H1 (cell line): Measurements from ENCODE around the gene GBE1. TPM values are rescaled to one million over a fixed set of nuclear protein-coding genes. Genes with fewer than 3 reads are reported as not detected.

Experiments used
- CTCF ChIA-PET: fragments of 300-600 bp; sonication (Branson Sonifier 250); formaldehyde crosslinking; loops from one replicate; lab custom pipeline; 2021; ENCODE audit not compliant: partially characterized antibody; lab: Charles Lee
- POLR2A ChIA-PET: fragments of 300-600 bp; sonication (Branson Sonifier 250); formaldehyde crosslinking; loops from one replicate; lab custom pipeline; 2021; ENCODE audit warnings: inconsistent platforms; ENCODE audit not compliant: partially characterized antibody; lab: Charles Lee
- DNase-seq, 2 experiments: peaks; one replicate each; pipeline versions ENCODE4 v3.0.0 to v3.0.0-alpha.2; 2010 to 2022; ENCODE audit warnings: low spot score in 2 of 2, low read depth in 1 of 2, mixed read lengths in 1 of 2
- FAIRE-seq: peaks from 2 replicates; lab custom pipeline; 2011; peaks lifted over from hg19 to GRCh38; lab: Jason Lieb, UNC
- H2AFZ ChIP-seq: 2 replicates; pipeline ENCODE4 v1.8.1; 2012; ENCODE audit warnings: low read length, inconsistent platforms
- H2AK5ac ChIP-seq: 2 replicates; pipeline ENCODE4 v1.6.1; 2013; ENCODE audit warnings: low read depth, low read length
- H2BK120ac ChIP-seq: replicated peaks from 2 replicates; pipeline ENCODE3; 2013; ENCODE audit warnings: low read depth, low read length, inconsistent platforms
- H2BK12ac ChIP-seq: 2 replicates; pipeline ENCODE4 v1.6.1; 2013; ENCODE audit warnings: low read depth, low read length
- H2BK15ac ChIP-seq: 2 replicates; pipeline ENCODE4 v1.6.1; 2013; ENCODE audit warnings: low read length
- H2BK20ac ChIP-seq: 2 replicates; pipeline ENCODE4 v1.6.1; 2013; ENCODE audit warnings: low read length
- H2BK5ac ChIP-seq: 2 replicates; pipeline ENCODE4 v1.6.1; 2013; ENCODE audit warnings: low read depth, low read length
- H3K14ac ChIP-seq: 2 replicates; pipeline ENCODE4 v1.6.1; 2013; ENCODE audit warnings: inconsistent platforms; ENCODE audit not compliant: insufficient read length
- H3K18ac ChIP-seq: 2 replicates; pipeline ENCODE4 v1.6.1; 2013; ENCODE audit warnings: low read length; ENCODE audit errors: extremely low read depth
- H3K23ac ChIP-seq: 2 replicates; pipeline ENCODE4 v1.6.1; 2013; ENCODE audit warnings: inconsistent platforms; ENCODE audit not compliant: insufficient read length
- H3K23me2 ChIP-seq: 2 replicates; pipeline ENCODE4 v1.6.1; 2013; ENCODE audit warnings: low read depth, low read length
- H3K27ac ChIP-seq: 2 replicates; pipeline ENCODE4 v1.6.1; 2011; ENCODE audit warnings: low read depth, low read length, inconsistent platforms
- H3K27me3 ChIP-seq, 4 experiments: replicated peaks in 1 of 4; 1 replicate in 1 of 4; 2 replicates in 3 of 4; pipeline versions ENCODE4 v1.6.1 to v1.8.1; 2011 to 2013; ENCODE audit warnings: low read length in 3 of 4, mild to moderate bottlenecking in 3 of 4, inconsistent platforms in 2 of 4, mixed read lengths in 2 of 4, moderate library complexity in 1 of 4; ENCODE audit not compliant: control insufficient read depth in 3 of 4, insufficient read depth in 3 of 4; ENCODE audit errors: extremely low read depth in 1 of 4
- H3K36me3 ChIP-seq, 4 experiments: 2 replicates each; pipeline versions ENCODE4 v1.6.1 to v1.8.1; 2011 to 2013; ENCODE audit warnings: mild to moderate bottlenecking in 4 of 4, low read length in 3 of 4, moderate library complexity in 2 of 4, control low read depth in 1 of 4, inconsistent platforms in 1 of 4; ENCODE audit not compliant: insufficient read depth in 4 of 4, control insufficient read depth in 2 of 4
- H3K4ac ChIP-seq: replicated peaks from 2 replicates; pipeline ENCODE3; 2013; ENCODE audit warnings: low read length, low read depth, mixed read lengths, inconsistent platforms; ENCODE audit not compliant: insufficient read length
- H3K4me1 ChIP-seq, 4 experiments: replicated peaks in 1 of 4; 1 replicate in 1 of 4; 2 replicates in 3 of 4; pipeline versions ENCODE4 v1.6.1 to v1.8.1; 2011 to 2013; ENCODE audit warnings: low read length in 3 of 4, inconsistent platforms in 2 of 4, mixed read lengths in 1 of 4; ENCODE audit not compliant: insufficient read depth in 4 of 4, control insufficient read depth in 3 of 4
- H3K4me2 ChIP-seq, 2 experiments: 2 replicates each; pipeline versions ENCODE4 v1.6.1 to v1.8.1; 2011 to 2013; ENCODE audit warnings: low read depth in 2 of 2, low read length in 2 of 2, control low read depth in 1 of 2, inconsistent platforms in 1 of 2, mild to moderate bottlenecking in 1 of 2; ENCODE audit not compliant: insufficient read depth in 1 of 2
- H3K4me3 ChIP-seq, 4 experiments: fragments of 200-600, 300-600 bp in 1 of 4; sonication (generic), shearing (Covaris generic), sonication (Bioruptor Twin) in 1 of 4; 2 replicates each; pipeline versions ENCODE4 v1.5.1 to v1.8.1; 2011 to 2016; ENCODE audit warnings: low read length in 4 of 4, low read depth in 3 of 4, control low read depth in 2 of 4, inconsistent platforms in 2 of 4, mild to moderate bottlenecking in 2 of 4, mixed read lengths in 1 of 4, moderate library complexity in 1 of 4; ENCODE audit not compliant: insufficient read depth in 2 of 4; ENCODE audit errors: extremely low read depth in 1 of 4
- H3K56ac ChIP-seq: replicated peaks from 2 replicates; pipeline ENCODE3; 2013; ENCODE audit warnings: low read depth, mild to moderate bottlenecking, mixed read lengths, low read length, inconsistent platforms; ENCODE audit not compliant: insufficient read length
- H3K79me1 ChIP-seq: 2 replicates; pipeline ENCODE4 v1.6.1; 2013; ENCODE audit warnings: low read depth, low read length, control low read depth
- H3K79me2 ChIP-seq, 2 experiments: 2 replicates each; pipeline versions ENCODE4 v1.6.1 to v1.8.1; 2012 to 2013; ENCODE audit warnings: low read length in 2 of 2, mild to moderate bottlenecking in 2 of 2, inconsistent platforms in 1 of 2; ENCODE audit not compliant: insufficient read depth in 2 of 2, control insufficient read depth in 1 of 2
- H3K9ac ChIP-seq, 4 experiments: replicated peaks in 1 of 4; 1 replicate in 1 of 4; 2 replicates in 3 of 4; pipeline versions ENCODE4 v1.6.1 to v1.8.1; 2011 to 2013; ENCODE audit warnings: low read depth in 3 of 4, low read length in 3 of 4, control low read depth in 2 of 4, mild to moderate bottlenecking in 2 of 4, moderate library complexity in 2 of 4, inconsistent platforms in 1 of 4; ENCODE audit errors: extremely low read depth in 1 of 4
- H3K9me3 ChIP-seq, 2 experiments: 2 replicates each; pipeline versions ENCODE4 v1.6.1 to v1.8.1; 2012 to 2013; ENCODE audit warnings: mild to moderate bottlenecking in 2 of 2, moderate library complexity in 2 of 2, control low read depth in 1 of 2, inconsistent platforms in 1 of 2, low read depth in 1 of 2, low read length in 1 of 2, mixed read lengths in 1 of 2; ENCODE audit not compliant: insufficient read depth in 2 of 2
- H4K20me1 ChIP-seq, 2 experiments: replicated peaks in 1 of 2; 2 replicates each; pipeline versions ENCODE3 to v1.8.1; 2011 to 2013; ENCODE audit warnings: inconsistent platforms in 2 of 2, low read length in 2 of 2, mild to moderate bottlenecking in 1 of 2; ENCODE audit not compliant: insufficient read depth in 2 of 2, control insufficient read depth in 1 of 2
- H4K5ac ChIP-seq: 2 replicates; pipeline ENCODE4 v1.6.1; 2013; ENCODE audit warnings: low read length, low read depth, mixed read lengths, inconsistent platforms; ENCODE audit not compliant: insufficient read length
- H4K8ac ChIP-seq: 2 replicates; pipeline ENCODE4 v1.8.0; 2013; ENCODE audit warnings: mild to moderate bottlenecking, moderate library complexity, low read length, inconsistent platforms; ENCODE audit not compliant: insufficient read depth; ENCODE audit errors: extremely low read depth
- H4K91ac ChIP-seq: replicated peaks from 2 replicates; pipeline ENCODE3; 2013; ENCODE audit warnings: low read length, mixed read lengths, inconsistent platforms; ENCODE audit not compliant: insufficient read length
- ATF3 ChIP-seq: IDR thresholded peaks from 2 replicates; pipeline ENCODE4 v1.6.1; 2011; ENCODE audit warnings: low read depth, mild to moderate bottlenecking, low read length; ENCODE audit not compliant: insufficient read depth
- CREB1 ChIP-seq: IDR thresholded peaks from 2 replicates; pipeline ENCODE4 v1.6.1; 2012; ENCODE audit warnings: inconsistent platforms
- EZH2 ChIP-seq: fragments of 200-600 bp; sonication (generic); IDR thresholded peaks from 2 replicates; pipeline ENCODE4 v1.7.1; 2012; ENCODE audit warnings: low read depth, mild to moderate bottlenecking, moderate library complexity, low read length, inconsistent platforms; ENCODE audit not compliant: severe bottlenecking
- KDM1A ChIP-seq: fragments of 200-600, 300-600 bp; sonication (generic); IDR thresholded peaks from 2 replicates; pipeline ENCODE4 v1.7.1; 2016; ENCODE audit warnings: mild to moderate bottlenecking, low read length, borderline replicate concordance
- POLR2AphosphoS5 ChIP-seq: IDR thresholded peaks from 2 replicates; pipeline ENCODE4 v1.6.1; 2011; ENCODE audit warnings: low read depth, low read length
- SIN3A ChIP-seq, 2 experiments: IDR thresholded peaks in 1 of 2; conservative IDR thresholded peaks in 1 of 2; 2 replicates each; pipeline ENCODE4 v1.6.1; 2011 to 2012; ENCODE audit warnings: low read length in 2 of 2, improper control_type of control experiment in 1 of 2, low read depth in 1 of 2, mild to moderate bottlenecking in 1 of 2
- YY1 ChIP-seq: IDR thresholded peaks from 2 replicates; pipeline ENCODE4 v1.6.1; 2011; ENCODE audit warnings: low read depth, mild to moderate bottlenecking, low read length
- WGBS, 2 experiments: shearing (Covaris generic) in 1 of 2; methylation state at CpG; one replicate each; pipeline versions ENCODE4 v1.1.6 to v1.1.7; 2013 to 2015; ENCODE audit warnings: low lambda C conversion rate in 2 of 2, mixed read lengths in 2 of 2, inconsistent platforms in 1 of 2, low coverage in 1 of 2, missing lambda C conversion rate in 1 of 2; ENCODE audit not compliant: insufficient replicate concordance in 2 of 2, insufficient coverage in 1 of 2, insufficient read length in 1 of 2; ENCODE audit errors: extremely low coverage in 1 of 2, missing lambda C conversion rate in 1 of 2; 5-methylcytosine and 5-hydroxymethylcytosine counted together
- polyA plus RNA-seq, 7 experiments: library from polyadenylated mRNA; depleted of rRNA in 3 of 7; stranded (reverse) in 5 of 7; unstranded in 2 of 7; fragments of >200 nt in 5 of 7; fragments of 200-250 nt in 2 of 7; gene quantifications; 1 replicate in 5 of 7; 2 replicates in 1 of 7; 4 replicates in 1 of 7; pipeline versions ENCODE4 v1.2.1 to v1.2.3, GENCODE V29; 2011 to 2013; ENCODE audit warnings: missing spikeins in 2 of 7, mixed read lengths in 2 of 7
- total RNA-seq: library from RNA; stranded (reverse); fragmentation: NEBNext Ultra II Directional; extraction: Animal tissue kit (Norgen Biotek cat#: 25700); gene quantifications from 2 replicates; pipeline ENCODE4 v1.2.1, GENCODE V29; 2021

The GBE1 gene
- total and polyA plus RNA-seq, 2 of the 8 experiments (the other 6 are each of a cell fraction or from before 2014, with no cell fraction given), result 3.3 to 7.3 TPM

DNA sequence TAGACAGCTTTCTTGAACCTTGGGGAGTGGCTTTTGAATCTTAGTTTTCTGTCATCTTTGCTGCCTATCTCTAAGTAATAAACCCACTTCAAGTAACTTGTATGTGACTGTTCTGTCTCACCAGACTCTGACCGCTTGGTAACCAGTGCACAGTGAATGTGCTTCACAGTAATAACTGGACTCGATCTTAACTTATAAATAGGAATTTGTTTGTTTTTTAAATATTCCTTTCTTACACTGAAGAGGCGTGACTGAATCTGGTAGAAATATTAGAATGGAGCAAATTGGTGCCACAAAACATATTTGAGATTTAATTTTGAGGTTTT, 318.0 kb downstream of the GBE1 start:
- H3K27ac ChIP-seq, result no peak overlapping the region
- no peaks in the 10 kb centered on the region for H4K20me1 ChIP-seq
- H4K91ac ChIP-seq, result no peak overlapping the region
- H3K79me2 ChIP-seq, result no peaks in the 10 kb centered on the region
- H3K79me1 ChIP-seq, result no peaks in the 10 kb centered on the region
- H3K56ac ChIP-seq, result no peak overlapping the region
- H2BK120ac ChIP-seq, result no peak overlapping the region
- H2BK12ac ChIP-seq, result no peak overlapping the region
- no peak overlapping the region for H3K4me2 ChIP-seq
- no peak overlapping the region for H3K18ac ChIP-seq
- H2AK5ac ChIP-seq, result no peak overlapping the region
- H2BK5ac ChIP-seq, result no peak overlapping the region
- ChIA-PET CTCF (interaction anchor here (1.0 kb wide), 1 partner anchor 24 kb away, joined by 3 read pairs; no protein-coding TSS in a partner anchor), POLR2A (no interaction called here)
- no peak overlapping the region for H3K23ac ChIP-seq
- no peak overlapping the region for H3K4me3 ChIP-seq
- no peak overlapping the region for H2BK15ac ChIP-seq
- H4K8ac ChIP-seq, result no peak overlapping the region; the same call in 1 of the 2 replicates
- DNase-seq (no peak), FAIRE-seq (no peak)
- H2AFZ ChIP-seq, result no peak overlapping the region
- H3K27me3 ChIP-seq, result no peaks in the 10 kb centered on the region
- no peaks in the 10 kb centered on the region for H3K4me1 ChIP-seq
- 94% methylated on average over 3 of the region's 3 CpGs; no CpG with 5 or more reads in 1 of the 2 experiments for WGBS, 2 experiments
- no peak overlapping the region for H4K5ac ChIP-seq
- H3K14ac ChIP-seq, result no peak overlapping the region
- H3K9me3 ChIP-seq, result no peaks in the 10 kb centered on the region
- H3K4ac ChIP-seq, result no peak overlapping the region
- H2BK20ac ChIP-seq, result no peak overlapping the region
- H3K9ac ChIP-seq, result no peak overlapping the region
- no peaks in the 10 kb centered on the region for H3K23me2 ChIP-seq
- H3K36me3 ChIP-seq, result no peaks in the 10 kb centered on the region
- no peak for TF ChIP-seq POLR2AphosphoS5
- no peak for TF ChIP-seq CREB1
- no peak for TF ChIP-seq ATF3
- no peak for TF ChIP-seq SIN3A (conservative IDR thresholded peaks at IDR 0.05 in 1 of 2, IDR thresholded peaks at IDR 0.05 in 1 of 2; ENCODE audit: low read depth in 1 of 2, low read length in 2 of 2)
- TF ChIP-seq EZH2, result no peak
- TF ChIP-seq YY1, result no peak
- TF ChIP-seq KDM1A, result no peak
